Myocyte (in vitro differentiated cells): ENCODE results near the gene C1QTNF7. TPM values are rescaled to one million over a fixed set of nuclear protein-coding genes. Genes with fewer than 3 reads are reported as not detected.

Experiments
- total RNA-seq: library from RNA; depleted of rRNA; stranded (reverse); fragments of >200 nt; gene quantifications from 2 replicates; pipeline ENCODE4 v1.2.3, GENCODE V29; 2014

The C1QTNF7 gene
- total RNA-seq, 1 donor from 2014 or later: not detected

Other genes with a start within 250 kb of the C1QTNF7 start
- 16.1 and 17.3 TPM in 2 replicates for gene CC2D2A, start 41.8 kb downstream of the C1QTNF7 start, total RNA-seq
- 128 and 146 TPM in 2 replicates for gene FBXL5, start 227.3 kb downstream of the C1QTNF7 start, total RNA-seq